OCI-LY3 (cell line): ENCODE data around the gene TIMM13.

Source experiments
- EZH2phosphoT487 ChIP-seq: fragments of 200-600 bp; shearing (Covaris generic); IDR thresholded peaks from 2 replicates; pipeline ENCODE4 v1.6.1; 2018; ENCODE audit warnings: antibody characterized with exemption, mixed run types, low read depth
- TF ChIP-seq, protein P1 (sequence below): fragments of 200-600, 300-600 bp; sonication (generic); IDR thresholded peaks from 2 replicates; pipeline ENCODE4 v1.5.1; 2014; ENCODE audit warnings: antibody characterized with exemption, low read length, low read depth

DNA sequence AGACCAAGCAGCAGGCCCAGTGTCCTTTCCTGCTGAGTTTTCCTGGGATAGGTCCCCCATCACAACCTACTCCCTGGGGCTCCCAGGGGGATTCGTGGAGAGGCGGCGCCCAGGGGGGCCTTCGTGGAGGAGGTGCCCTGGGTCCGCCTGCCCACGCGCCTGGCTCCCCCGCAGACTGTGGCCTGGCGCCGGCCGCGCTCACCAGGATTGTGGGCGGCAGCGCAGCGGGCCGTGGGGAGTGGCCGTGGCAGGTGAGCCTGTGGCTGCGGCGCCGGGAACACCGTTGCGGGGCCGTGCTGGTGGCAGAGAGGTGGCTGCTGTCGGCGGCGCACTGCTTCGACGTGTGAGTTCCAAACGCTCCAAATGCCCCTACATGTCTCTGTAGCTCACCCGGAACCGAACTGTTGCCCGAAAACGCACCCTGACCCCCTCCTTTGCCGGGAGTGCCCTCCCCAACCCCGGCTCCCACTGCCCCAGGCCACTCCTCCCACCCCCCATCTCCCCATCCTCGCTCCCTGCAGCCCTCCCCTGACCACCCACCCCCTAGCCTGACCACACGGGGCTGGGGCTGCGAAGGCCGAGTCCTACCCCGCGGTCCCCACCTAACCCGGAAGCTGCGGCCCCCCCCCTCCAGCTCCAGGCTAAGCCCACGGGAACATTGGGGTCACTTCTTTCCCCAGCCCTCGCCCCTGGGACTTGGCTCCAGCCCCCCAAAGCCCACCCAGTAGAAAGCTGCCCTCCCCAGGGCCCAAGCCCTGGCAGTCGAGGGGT, 3.3 kb downstream of the TIMM13 start:
- TF ChIP-seq, protein P1, sequence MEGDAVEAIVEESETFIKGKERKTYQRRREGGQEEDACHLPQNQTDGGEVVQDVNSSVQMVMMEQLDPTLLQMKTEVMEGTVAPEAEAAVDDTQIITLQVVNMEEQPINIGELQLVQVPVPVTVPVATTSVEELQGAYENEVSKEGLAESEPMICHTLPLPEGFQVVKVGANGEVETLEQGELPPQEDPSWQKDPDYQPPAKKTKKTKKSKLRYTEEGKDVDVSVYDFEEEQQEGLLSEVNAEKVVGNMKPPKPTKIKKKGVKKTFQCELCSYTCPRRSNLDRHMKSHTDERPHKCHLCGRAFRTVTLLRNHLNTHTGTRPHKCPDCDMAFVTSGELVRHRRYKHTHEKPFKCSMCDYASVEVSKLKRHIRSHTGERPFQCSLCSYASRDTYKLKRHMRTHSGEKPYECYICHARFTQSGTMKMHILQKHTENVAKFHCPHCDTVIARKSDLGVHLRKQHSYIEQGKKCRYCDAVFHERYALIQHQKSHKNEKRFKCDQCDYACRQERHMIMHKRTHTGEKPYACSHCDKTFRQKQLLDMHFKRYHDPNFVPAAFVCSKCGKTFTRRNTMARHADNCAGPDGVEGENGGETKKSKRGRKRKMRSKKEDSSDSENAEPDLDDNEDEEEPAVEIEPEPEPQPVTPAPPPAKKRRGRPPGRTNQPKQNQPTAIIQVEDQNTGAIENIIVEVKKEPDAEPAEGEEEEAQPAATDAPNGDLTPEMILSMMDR, result no peak
- TF ChIP-seq EZH2phosphoT487, result no peak
